GM10266 (cell line): ENCODE results near the gene MPRIP.

Source experiments
- DNase-seq: peaks from one replicate; pipeline ENCODE4 v3.0.0; 2012; ENCODE audit errors: extremely low spot score
- CTCF ChIP-seq: IDR thresholded peaks from 2 replicates; pipeline ENCODE4 v1.5.1; 2012; ENCODE audit warnings: mild to moderate bottlenecking, low read depth; ENCODE audit not compliant: control insufficient read depth, insufficient read depth; ENCODE audit errors: missing control alignments

Gene MPRIP

GRCh38 chr17:17214646-17215436, 172.6 kb downstream of the MPRIP start:
- no peak for DNase-seq
- no peak for TF ChIP-seq CTCF

- TF ChIP-seq CTCF, result no peak
- DNase-seq, result no peak
Observed at GRCh38 chr17:17215575-17215974, 173.3 kb downstream of the MPRIP start.

GRCh38 chr17:17216236-17216635, 174.0 kb downstream of the MPRIP start:
- DNase-seq, result no peak
- TF ChIP-seq CTCF, result no peak

GRCh38 chr17:17216776-17217175, 174.5 kb downstream of the MPRIP start:
- TF ChIP-seq CTCF, result no peak
- no peak for DNase-seq

- DNase-seq, result no peak
- no peak for TF ChIP-seq CTCF
Observed at GRCh38 chr17:17217995-17218394, 175.7 kb downstream of the MPRIP start.

DNA sequence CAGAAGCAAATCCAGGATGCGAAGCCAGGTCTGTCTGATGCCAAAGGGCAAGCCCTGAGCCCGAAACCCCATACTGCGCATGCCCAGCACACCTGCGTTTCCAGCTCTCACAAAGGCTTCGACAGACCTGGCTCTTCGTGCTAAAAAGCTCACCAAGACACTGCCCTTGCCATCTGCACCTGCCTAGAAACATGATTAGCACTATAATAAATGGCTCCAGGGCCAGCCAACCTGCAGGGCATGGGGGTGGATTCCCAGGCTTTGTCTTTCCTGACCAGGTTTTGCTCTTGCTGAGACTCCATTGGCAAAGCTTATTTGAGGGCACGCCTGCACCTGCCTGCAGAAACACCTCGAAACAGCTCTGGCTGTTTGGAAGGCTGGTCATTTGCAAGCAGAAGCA, 178.3 kb downstream of the MPRIP start:
- TF ChIP-seq CTCF, result no peak

DNA sequence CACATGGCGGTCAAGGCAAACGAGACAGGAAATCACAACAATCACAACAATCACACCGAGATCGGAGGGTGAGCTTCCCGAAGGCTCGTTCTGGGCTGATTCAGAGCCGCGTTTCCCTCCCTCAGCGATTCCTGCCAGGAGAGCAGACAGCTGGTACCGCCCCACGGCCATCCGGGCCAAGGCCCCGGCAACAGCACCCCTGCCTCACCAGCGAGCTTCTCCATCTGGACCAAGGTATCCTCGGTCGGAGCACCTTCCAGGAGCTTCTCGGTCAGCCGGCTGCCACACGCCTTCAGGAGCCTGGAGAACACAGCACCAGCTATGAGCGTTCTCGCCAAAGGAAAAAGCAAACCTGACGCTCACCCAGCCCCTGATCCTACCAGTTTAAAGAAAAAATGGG, 179.1 kb downstream of the MPRIP start:
- no peak for TF ChIP-seq CTCF
- no peak for DNase-seq

More for the DNA sequence above, 178.3 kb downstream of the MPRIP start:
- no peak for DNase-seq
